Measurements from ENCODE around the gene RBM8A. TPM values are rescaled to one million over a fixed set of nuclear protein-coding genes. Genes with fewer than 3 reads are reported as not detected.

Gene RBM8A
- total RNA-seq, 1 experiment from 2014 or later: 482 TPM

- no TSS peak for BruUV-seq (replicated peaks)
- H3K79me2 ChIP-seq (ENCODE audit: low read length): peaks cover 24% of the 10 kb centered on the region
- no peak for TF ChIP-seq EZH2 (IDR thresholded peaks at IDR 0.05; ENCODE audit: low read length, unreplicated experiment)
- TF ChIP-seq CTCF (conservative IDR thresholded peaks at IDR 0.05; ENCODE audit: low read depth, low read length): no peak
- TF ChIP-seq EZH2phosphoT487 (IDR thresholded peaks at IDR 0.05; ENCODE audit: borderline replicate concordance, low read length): no peak
- POLR2A ChIA-PET (ENCODE audit: unreplicated experiment): no interaction called here
- no peaks in the 10 kb centered on the region for H3K9me3 ChIP-seq (ENCODE audit: low read length)
- no peak overlapping the region for H3K27ac ChIP-seq (ENCODE audit: low read length)
- H3K4me3 ChIP-seq (ENCODE audit: low read length): no peak overlapping the region
- no peaks in the 10 kb centered on the region for H3K36me3 ChIP-seq (ENCODE audit: low read depth, low read length)
- intact Hi-C loops (cut with micrococcal nuclease): no loop called here
- H3K27me3 ChIP-seq (ENCODE audit: low read length): no peaks in the 10 kb centered on the region
- H2AFZ ChIP-seq (ENCODE audit: low read length): no peak overlapping the region
- DNase-seq (no peak), ATAC-seq (no peak)
- H3K4me1 ChIP-seq (ENCODE audit: insufficient read depth, low read length): peaks cover 19% of the 10 kb centered on the region
- H4K20me1 ChIP-seq (ENCODE audit: low read length): no peaks in the 10 kb centered on the region
- H3K4me2 ChIP-seq (ENCODE audit: low read length): no peak overlapping the region
- no peaks in the 10 kb centered on the region for H3K9me2 ChIP-seq (replicated peaks; ENCODE audit: low read length)
- CTCF ChIA-PET: no interaction called here
- no peaks in the 10 kb centered on the region for H3F3A ChIP-seq (ENCODE audit: low read length, unreplicated experiment)
- H3K9ac ChIP-seq (ENCODE audit: low read length): no peak overlapping the region
These were observed 25.6 kb upstream of the RBM8A start for GRCh38 chr1:145952903-145953302.

GRCh38 chr1:145951526-145951925, 24.2 kb upstream of the RBM8A start:
- ChIA-PET CTCF (no interaction called here), POLR2A (ENCODE audit: unreplicated experiment) (no interaction called here)
- Histone ChIP-seq H3K4me1 (ENCODE audit: insufficient read depth, low read length) (peaks cover 12% of the 10 kb centered on the region), H3K4me2 (ENCODE audit: low read length) (no peak overlapping the region), H3K9me3 (ENCODE audit: low read length) (no peaks in the 10 kb centered on the region), H3K79me2 (ENCODE audit: low read length) (peaks cover 18% of the 10 kb centered on the region), H3F3A (ENCODE audit: low read length, unreplicated experiment) (no peaks in the 10 kb centered on the region), H3K9ac (ENCODE audit: low read length) (no peak overlapping the region), H2AFZ (ENCODE audit: low read length) (no peak overlapping the region), H3K9me2 (replicated peaks; ENCODE audit: low read length) (no peaks in the 10 kb centered on the region), H4K20me1 (ENCODE audit: low read length) (no peaks in the 10 kb centered on the region), H3K36me3 (ENCODE audit: low read depth, low read length) (no peaks in the 10 kb centered on the region), H3K27me3 (ENCODE audit: low read length) (no peaks in the 10 kb centered on the region), H3K4me3 (ENCODE audit: low read length) (no peak overlapping the region), H3K27ac (ENCODE audit: low read length) (no peak overlapping the region)
- no TSS peak for BruUV-seq (replicated peaks)
- intact Hi-C loops (cut with micrococcal nuclease): no loop called here
- no peak for TF ChIP-seq CTCF (conservative IDR thresholded peaks at IDR 0.05; ENCODE audit: low read depth, low read length)
- no peak for TF ChIP-seq EZH2 (IDR thresholded peaks at IDR 0.05; ENCODE audit: low read length, unreplicated experiment)
- no peak for TF ChIP-seq EZH2phosphoT487 (IDR thresholded peaks at IDR 0.05; ENCODE audit: borderline replicate concordance, low read length)
- ATAC-seq (no peak), DNase-seq (no peak)

GRCh38 chr1:145949219-145949618, 21.9 kb upstream of the RBM8A start:
- H4K20me1 ChIP-seq (ENCODE audit: low read length): no peaks in the 10 kb centered on the region
- H3K27ac ChIP-seq (ENCODE audit: low read length): no peak overlapping the region
- H3K9me2 ChIP-seq (replicated peaks; ENCODE audit: low read length): no peaks in the 10 kb centered on the region
- H3K36me3 ChIP-seq (ENCODE audit: low read depth, low read length): no peaks in the 10 kb centered on the region
- no peaks in the 10 kb centered on the region for H3K4me1 ChIP-seq (ENCODE audit: insufficient read depth, low read length)
- H3K4me3 ChIP-seq (ENCODE audit: low read length): no peak overlapping the region
- no peak for TF ChIP-seq EZH2phosphoT487 (IDR thresholded peaks at IDR 0.05; ENCODE audit: borderline replicate concordance, low read length)
- no peak for TF ChIP-seq EZH2 (IDR thresholded peaks at IDR 0.05; ENCODE audit: low read length, unreplicated experiment)
- TF ChIP-seq CTCF (conservative IDR thresholded peaks at IDR 0.05; ENCODE audit: low read depth, low read length): no peak
- 0 out of 2 replicates have a peak, but pooled peaks cover 4% of the 10 kb centered on the region for H3K79me2 ChIP-seq (ENCODE audit: low read length)
- no peak overlapping the region for H3K4me2 ChIP-seq (ENCODE audit: low read length)
- H3K9me3 ChIP-seq (ENCODE audit: low read length): no peaks in the 10 kb centered on the region
- no peak for ATAC-seq
- H2AFZ ChIP-seq (ENCODE audit: low read length): no peak overlapping the region
- CTCF ChIA-PET: no interaction called here
- no peaks in the 10 kb centered on the region for H3K27me3 ChIP-seq (ENCODE audit: low read length)
- BruUV-seq (replicated peaks): no TSS peak
- H3F3A ChIP-seq (ENCODE audit: low read length, unreplicated experiment): no peaks in the 10 kb centered on the region
- DNase-seq: no peak
- intact Hi-C loops (cut with micrococcal nuclease): no loop called here
- POLR2A ChIA-PET (ENCODE audit: unreplicated experiment): no interaction called here
- H3K9ac ChIP-seq (ENCODE audit: low read length): no peak overlapping the region

Measured in PC-3 (cell line).